Adrenal gland (tissue), 5 donors: Measurements from ENCODE around the gene BTLA.

Source experiments
- CTCF ChIP-seq, 6 experiments: fragments of 450-650 bp in 4 of 6; fragments of 200-600 bp in 2 of 6; sonication (generic) in 1 of 6; IDR thresholded peaks; 1 replicate in 5 of 6; 2 replicates in 1 of 6; pipeline versions ENCODE4 v1.5.1 to v1.8.0; 2016 to 2021; ENCODE audit warnings: antibody characterized with exemption in 6 of 6, mild to moderate bottlenecking in 2 of 6, moderate library complexity in 1 of 6
- POLR2A ChIP-seq, 2 donors: fragments of 450-650 bp; IDR thresholded peaks; one replicate each; pipeline ENCODE4 v1.6.1; 2017; ENCODE audit warnings: antibody characterized with exemption in 2 of 2, mild to moderate bottlenecking in 2 of 2, moderate library complexity in 1 of 2
- donor health status: DM: no; HTN: no; CAD: no.

DNA sequence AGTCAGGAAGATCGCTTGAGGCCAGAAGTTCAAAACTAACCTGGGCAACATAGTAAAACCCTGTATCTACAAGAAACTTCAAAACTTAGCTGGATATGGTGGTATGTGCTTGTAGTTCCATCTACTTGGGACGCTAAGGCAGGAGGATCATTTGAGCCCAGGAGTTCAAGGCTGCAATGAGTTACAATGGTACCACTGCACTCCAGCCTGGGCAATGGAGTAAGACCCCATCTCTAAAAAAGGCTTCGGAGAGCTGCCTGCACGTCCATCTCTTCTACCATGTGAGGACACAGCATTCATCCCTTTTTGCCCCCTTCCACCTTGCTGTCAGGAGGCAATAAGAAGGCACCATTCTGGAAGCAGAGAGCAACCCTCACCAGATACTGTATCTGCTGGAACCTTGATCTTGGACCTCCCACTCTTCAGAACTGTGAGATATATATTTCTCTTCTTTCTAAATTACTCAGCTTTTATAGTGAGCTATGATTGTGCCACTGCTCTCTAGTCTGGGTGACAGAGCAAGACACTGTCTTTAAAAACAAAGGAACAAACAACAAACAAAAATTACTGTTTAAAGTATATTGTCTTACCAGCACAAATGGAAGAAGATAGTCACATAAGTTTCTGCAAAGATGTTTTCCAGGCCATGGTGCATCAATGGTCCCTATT, 4.2 kb upstream of the BTLA start:
- TF ChIP-seq CTCF (IDR thresholded peaks at IDR 0.05) (no peak), POLR2A (IDR thresholded peaks at IDR 0.05) (no peak)
